HG03159 (cell line): ENCODE measurements around the gene ABHD12.
"Not testable (repeated sequence)": the region's sequence is repeated elsewhere in the genome, so short reads cannot be mapped to it uniquely, and the experiment has no call there.

Experiments
- ATAC-seq: cut with Tn5 transposase; IDR thresholded peaks from one replicate; pipeline ENCODE4 v1.9.1; 2021; ENCODE audit warnings: mild to moderate bottlenecking, moderate library complexity; ENCODE audit not compliant: unreplicated experiment

The ABHD12 gene

GRCh38 chr20:25390538-25391528 is at the start of gene ABHD12:
Gene ABHD12, minus strand, starts transcription at chr20:25390835. Its CDS starts 132 bp downstream, at chr20:25390703.
- ATAC-seq: peak; percentile 87

- no peak for ATAC-seq
Observed at GRCh38 chr20:25439328-25439727, 48.7 kb upstream of the ABHD12 start.

- ATAC-seq: no peak
Observed at GRCh38 chr20:25437153-25437581, 46.5 kb upstream of the ABHD12 start.

GRCh38 chr20:25424536-25424935 is 33.9 kb upstream of the ABHD12 start:
- no peak for ATAC-seq

GRCh38 chr20:25422032-25422431 is 31.4 kb upstream of the ABHD12 start:
- no peak for ATAC-seq

GRCh38 chr20:25421102-25421501 is 30.5 kb upstream of the ABHD12 start:
- ATAC-seq: no peak

GRCh38 chr20:25418776-25419175 is 28.1 kb upstream of the ABHD12 start:
- no peak for ATAC-seq

GRCh38 chr20:25408890-25409289 is 18.3 kb upstream of the ABHD12 start:
- no peak for ATAC-seq

- no peak for ATAC-seq
Observed at GRCh38 chr20:25408170-25408547, 17.5 kb upstream of the ABHD12 start.

- ATAC-seq: peak; percentile 83
Observed at GRCh38 chr20:25407311-25408169, 16.9 kb upstream of the ABHD12 start, which contains the start of gene GINS1. Gene GINS1, plus strand, starts transcription at chr20:25407673. Its CDS starts 148 bp downstream, at chr20:25407821.

GRCh38 chr20:25402583-25402982 is 11.9 kb upstream of the ABHD12 start:
- no peak for ATAC-seq

- not testable (repeated sequence) for ATAC-seq
Observed at GRCh38 chr20:25400291-25400732, 9.7 kb upstream of the ABHD12 start.

- no peak for ATAC-seq
Observed at GRCh38 chr20:25399037-25399430, 8.4 kb upstream of the ABHD12 start.

GRCh38 chr20:25398376-25399036 is 7.9 kb upstream of the ABHD12 start:
- no peak for ATAC-seq

- ATAC-seq: no peak
Observed at GRCh38 chr20:25397821-25398220, 7.2 kb upstream of the ABHD12 start.

GRCh38 chr20:25397096-25397495 is 6.5 kb upstream of the ABHD12 start:
- ATAC-seq: no peak

GRCh38 chr20:25394996-25395395 is 4.4 kb upstream of the ABHD12 start:
- no peak for ATAC-seq

GRCh38 chr20:25394276-25394675 is 3.6 kb upstream of the ABHD12 start:
- no peak for ATAC-seq

- peak; percentile 26 for ATAC-seq
Observed at GRCh38 chr20:25389858-25390537, 637 bp downstream of the ABHD12 start.

- ATAC-seq: no peak
Observed at GRCh38 chr20:25389401-25389857, 1.2 kb downstream of the ABHD12 start.
